Upper lobe of left lung (tissue), 6 donors: Measurements from ENCODE around the gene STAC3. TPM values are rescaled to one million over a fixed set of nuclear protein-coding genes. Genes with fewer than 3 reads are reported as not detected.

Experiments
- ATAC-seq, 2 donors: fragments of 200-7000 bp; cut with Tn5 transposase; one replicate each; pipeline ENCODE4 v1.9.1; 2022; ENCODE audit warnings: mild to moderate bottlenecking in 2 of 2, moderate library complexity in 2 of 2; ENCODE audit not compliant: low FRiP score in 2 of 2
- DNase-seq, 2 donors: peaks; one replicate each; pipeline ENCODE4 v3.0.0-alpha.2; 2019 to 2020
- H3K27ac ChIP-seq, 4 donors: fragments of 200-600 bp; sonication (generic); one replicate each; pipeline ENCODE4 v1.5.1; 2016 to 2019
- H3K27me3 ChIP-seq, 4 donors: fragments of 200-600 bp; sonication (generic); one replicate each; pipeline ENCODE4 v1.5.1; 2017 to 2019
- H3K36me3 ChIP-seq, 4 donors: fragments of 200-600 bp; sonication (generic); one replicate each; pipeline ENCODE4 v1.5.1; 2016 to 2019
- H3K4me1 ChIP-seq, 4 donors: fragments of 200-600 bp; sonication (generic); one replicate each; pipeline ENCODE4 v1.5.1; 2018 to 2019
- H3K4me3 ChIP-seq, 4 donors: fragments of 200-600 bp; sonication (generic); one replicate each; pipeline ENCODE4 v1.5.1; 2017 to 2019; ENCODE audit warnings: mild to moderate bottlenecking in 2 of 4, moderate library complexity in 1 of 4
- H3K9me3 ChIP-seq, 4 donors: fragments of 200-600 bp; sonication (generic); one replicate each; pipeline ENCODE4 v1.5.1; 2018 to 2019
- CTCF ChIP-seq, 6 experiments: fragments of 450-650 bp in 4 of 6; fragments of 200-600 bp in 2 of 6; sonication (generic) in 2 of 6; IDR thresholded peaks; one replicate each; pipeline ENCODE4 v1.5.1; 2016 to 2019; ENCODE audit warnings: antibody characterized with exemption in 6 of 6
- EP300 ChIP-seq, 4 donors: sonication (generic); formaldehyde crosslinking; IDR thresholded peaks; one replicate each; pipeline ENCODE4 v1.5.1; 2017; ENCODE audit warnings: antibody characterized with exemption in 4 of 4, control low read depth in 2 of 4
- WGBS, 2 donors: methylation state at CpG; one replicate each; pipeline ENCODE4 v1.1.5; 2017 to 2018; 5-methylcytosine and 5-hydroxymethylcytosine counted together
- small RNA-seq, 4 donors: library from RNA; depleted of rRNA; stranded (forward); fragments of <200 nt; gene quantifications; one replicate each; pipeline ENCODE3, GENCODE V24; 2016
- total RNA-seq, 6 donors: library from RNA; depleted of rRNA in 4 of 6; stranded (reverse); fragments of >200 nt in 4 of 6; gene quantifications; one replicate each; pipeline versions ENCODE4 v1.1.0 to v1.2.1, GENCODE V29; 2016 to 2021
- donor health status: DM: no; HTN: no; CAD: no; lungs with moderate emphysema.
- donor health status: DM: no; HTN: yes; CAD: no; lungs with severe emphysema.

The STAC3 gene
- total RNA-seq, 6 donors from 2014 or later = 4.3 to 10.5 (median 5.6) TPM

GRCh38 chr12:57193706-57194245, 57.2 kb downstream of the STAC3 start:
- Histone ChIP-seq H3K9me3 (no peaks in the 10 kb centered on the region), H3K4me3 (no peak overlapping the region), H3K36me3 (peaks cover 5 to 94% (median 77%) of the 10 kb centered on the region in 4 donors), H3K27ac (no peak overlapping the region), H3K27me3 (no peaks in the 10 kb centered on the region), H3K4me1 (peaks cover 3 to 14% (median 9%) of the 10 kb centered on the region in 4 donors)
- DNase-seq (peak in 1 of 2 donors; percentile 52), ATAC-seq (no peak)
- WGBS, 2 donors = 93 to 95% methylated on average over 14 to 19 of the region's 19 CpGs
- TF ChIP-seq CTCF (IDR thresholded peaks at IDR 0.05) = no peak
- no peak for TF ChIP-seq EP300 (IDR thresholded peaks at IDR 0.05)

Small RNA genes within 50 kb of the gene (small RNA-seq; reads per million reads assigned to genes)
- 0.06 to 4.7 (median 2.1) reads per million in 4 donors for gene MIR1228

Other genes starting within 250 kb of the STAC3 start
- 1 to 10 TPM; 3.2 to 9.4 (median 6.2) TPM for gene ZBTB39, start 244.6 kb downstream of the STAC3 start, total RNA-seq
- not detected for gene TAC3, start 234.7 kb downstream of the STAC3 start, total RNA-seq
- gene MYO1A, start 201.1 kb downstream of the STAC3 start, total RNA-seq = 1 to 10 TPM in 2 of 6 donors, under 1 TPM in 3, not detected in 1; under 0.01 to 6.2 (median 0.67) TPM
- 10 to 100 TPM in 3 of 6 donors, 1 to 10 TPM in 3; 6.2 to 13.6 (median 10.0) TPM for gene NEMP1, start 172.4 kb downstream of the STAC3 start, total RNA-seq
- gene NAB2, start 162.1 kb downstream of the STAC3 start, total RNA-seq = 10 to 100 TPM; 18.1 to 64.9 (median 31.5) TPM
- 100 to 1,000 TPM; 123 to 605 (median 251) TPM for gene STAT6, start 139.8 kb downstream of the STAC3 start, total RNA-seq
- gene LRP1, start 122.7 kb downstream of the STAC3 start, total RNA-seq = 100 to 1,000 TPM; 137 to 504 (median 308) TPM
- not detected for gene LRP1-AS, start 103.6 kb downstream of the STAC3 start, total RNA-seq
- gene NXPH4, start 34.4 kb downstream of the STAC3 start, total RNA-seq = under 1 TPM in 3 of 6 donors, not detected in 3; 0.20 to 0.94 (median 0.22) TPM
- 10 to 100 TPM; 37.9 to 92.0 (median 52.0) TPM for gene SHMT2, start 21.5 kb downstream of the STAC3 start, total RNA-seq
- 10 to 100 TPM; 39.2 to 94.3 (median 59.2) TPM for gene R3HDM2, start 179.9 kb upstream of the STAC3 start, total RNA-seq
- not detected for gene INHBC, start 183.6 kb upstream of the STAC3 start, total RNA-seq
- under 1 TPM in 1 of 6 donors, not detected in 5; 0.11 TPM for gene INHBE, start 204.1 kb upstream of the STAC3 start, total RNA-seq
- 1 to 10 TPM in 2 of 6 donors, under 1 TPM in 2, not detected in 2; 0.69 to 3.0 (median 1.5) TPM for gene GLI1, start 208.6 kb upstream of the STAC3 start, total RNA-seq
- gene ARHGAP9, start 228.7 kb upstream of the STAC3 start, total RNA-seq = 100 to 1,000 TPM in 1 of 6 donors, 10 to 100 TPM in 5; 29.2 to 131 (median 43.7) TPM
- gene MARS1, start 236.9 kb upstream of the STAC3 start, total RNA-seq = 100 to 1,000 TPM in 3 of 6 donors, 10 to 100 TPM in 3; 73.9 to 189 (median 101) TPM